HepG2 (cell line): ENCODE measurements around the gene ADM5. TPM values are rescaled to one million over a fixed set of nuclear protein-coding genes. Genes with fewer than 3 reads are reported as not detected.
A peak's percentile ranks its signal among the peaks of the same experiment; 100 is the strongest.

Experiments used
- ATF1 ChIP-seq: IDR thresholded peaks from 2 replicates; pipeline ENCODE4 v1.6.1; 2016; ENCODE audit warnings: mild to moderate bottlenecking, control low read depth
- GABPA ChIP-seq, 2 experiments: IDR thresholded peaks; 2 replicates each; pipeline ENCODE4 v1.6.1; 2011 to 2016; ENCODE audit warnings: low read depth in 2 of 2, low read length in 1 of 2, missing biosample characterization in 1 of 2, missing genetic modification characterization in 1 of 2
- IRF2 ChIP-seq: IDR thresholded peaks from 2 replicates; pipeline ENCODE4 v1.6.1; 2018; ENCODE audit warnings: missing genetic modification reagents, missing compliant biosample characterization
- RNF2 ChIP-seq: fragments of 450-650 bp; conservative IDR thresholded peaks from 2 replicates; pipeline ENCODE4 v1.6.1; 2016; ENCODE audit warnings: low read depth
- ZNF331 ChIP-seq: sonication (generic); formaldehyde crosslinking; IDR thresholded peaks from 2 replicates; pipeline ENCODE4 v1.4.0; 2020; ENCODE audit warnings: missing genetic modification reagents
- ZNF644 ChIP-seq: IDR thresholded peaks from 2 replicates; pipeline ENCODE4 v1.6.1; 2016; ENCODE audit warnings: low read depth
- polyA plus RNA-seq, 8 experiments: library from polyadenylated mRNA; depleted of rRNA in 3 of 8; stranded (reverse) in 7 of 8; unstranded in 1 of 8; fragments of >200 nt; fragmentation: Illumina TruSeq in 4 of 8; extraction: Trizol in 4 of 8; gene quantifications; 2 replicates each; pipeline versions ENCODE4 v1.2.1 to v1.2.3, GENCODE V29; 2011 to 2016; ENCODE audit warnings: low read depth in 4 of 8, missing spikeins in 1 of 8, mixed read lengths in 1 of 8; ENCODE audit not compliant: insufficient read depth in 1 of 8
- total RNA-seq, 5 experiments: library from RNA; depleted of rRNA; stranded (reverse); fragments of >200 nt; fragmentation: Illumina TruSeq; extraction: Trizol; gene quantifications; 2 replicates each; pipeline ENCODE4 v1.2.3, GENCODE V29; 2016; ENCODE audit warnings: low read depth in 1 of 5
- TF ChIP-seq, protein P1 (sequence below): sonication (generic); formaldehyde crosslinking; IDR thresholded peaks from 2 replicates; pipeline ENCODE4 v1.5.1; 2020; ENCODE audit warnings: mild to moderate bottlenecking, missing genetic modification reagents, borderline replicate concordance
- TF ChIP-seq, protein P2 (sequence below): sonication (generic); formaldehyde crosslinking; IDR thresholded peaks from 2 replicates; pipeline ENCODE4 v1.4.0; 2020; ENCODE audit warnings: missing genetic modification reagents, borderline replicate concordance
- TF ChIP-seq, protein P3 (sequence below), 2 experiments: sonication (generic) in 1 of 2; formaldehyde crosslinking in 1 of 2; IDR thresholded peaks; 2 replicates each; pipeline versions ENCODE4 v1.4.0 to v1.6.1; 2018 to 2020; ENCODE audit warnings: missing genetic modification reagents in 2 of 2, borderline replicate concordance in 1 of 2, low read depth in 1 of 2, mild to moderate bottlenecking in 1 of 2, missing biosample characterization in 1 of 2
- TF ChIP-seq, protein P4 (sequence below): sonication (generic); formaldehyde crosslinking; IDR thresholded peaks from 2 replicates; pipeline ENCODE4 v1.4.0; 2020; ENCODE audit warnings: missing genetic modification reagents, borderline replicate concordance
- TF ChIP-seq, protein P5 (sequence below): sonication (generic); formaldehyde crosslinking; IDR thresholded peaks from 2 replicates; pipeline ENCODE4 v1.4.0; 2020; ENCODE audit warnings: mild to moderate bottlenecking, missing genetic modification reagents

The ADM5 gene
- total and polyA plus RNA-seq, 2 of the 13 experiments (the other 11 are each of a cell fraction or from before 2014, with no cell fraction given): 2.7 to 4.1 TPM

DNA sequence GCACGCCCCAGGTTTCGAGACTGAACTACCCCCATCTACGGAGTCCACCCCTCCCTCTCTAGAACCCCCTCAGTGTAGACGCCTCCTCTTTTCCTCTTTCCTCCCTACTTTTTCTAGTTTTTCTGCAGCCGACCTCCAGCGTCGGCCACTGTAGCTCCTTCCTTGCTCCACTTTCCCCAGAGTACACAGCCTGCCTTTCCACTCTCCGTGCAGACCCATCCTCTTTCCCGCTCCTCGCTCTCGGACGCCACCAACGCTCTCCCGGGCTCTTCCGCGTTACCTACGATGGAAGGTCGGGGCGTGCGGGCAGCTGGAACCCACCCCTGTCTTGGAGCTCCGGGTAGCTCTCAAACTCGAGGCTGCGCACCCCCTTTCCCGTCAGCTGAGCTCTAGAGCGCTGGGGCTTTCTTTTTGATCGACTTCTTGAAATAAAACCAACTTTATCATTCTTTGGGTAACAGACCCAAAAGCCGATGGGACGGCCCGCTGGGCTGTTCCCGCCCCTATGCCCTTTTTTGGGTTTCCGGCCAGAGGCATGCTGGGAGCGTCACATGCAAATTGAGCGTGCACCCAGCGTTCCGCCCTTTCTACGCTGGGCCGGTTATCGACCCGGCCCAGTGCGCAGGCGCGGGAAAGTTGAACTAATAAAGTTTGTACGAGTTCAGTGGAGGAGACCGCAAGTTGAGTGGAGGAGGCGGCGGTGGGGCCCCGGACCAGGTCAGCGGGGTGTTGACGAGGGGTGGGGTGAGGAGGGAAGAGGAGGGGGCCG, 23.9 kb upstream of the ADM5 start, which contains the start of the genes BCL2L12 and IRF3 (continued):
- TF ChIP-seq, protein P1, sequence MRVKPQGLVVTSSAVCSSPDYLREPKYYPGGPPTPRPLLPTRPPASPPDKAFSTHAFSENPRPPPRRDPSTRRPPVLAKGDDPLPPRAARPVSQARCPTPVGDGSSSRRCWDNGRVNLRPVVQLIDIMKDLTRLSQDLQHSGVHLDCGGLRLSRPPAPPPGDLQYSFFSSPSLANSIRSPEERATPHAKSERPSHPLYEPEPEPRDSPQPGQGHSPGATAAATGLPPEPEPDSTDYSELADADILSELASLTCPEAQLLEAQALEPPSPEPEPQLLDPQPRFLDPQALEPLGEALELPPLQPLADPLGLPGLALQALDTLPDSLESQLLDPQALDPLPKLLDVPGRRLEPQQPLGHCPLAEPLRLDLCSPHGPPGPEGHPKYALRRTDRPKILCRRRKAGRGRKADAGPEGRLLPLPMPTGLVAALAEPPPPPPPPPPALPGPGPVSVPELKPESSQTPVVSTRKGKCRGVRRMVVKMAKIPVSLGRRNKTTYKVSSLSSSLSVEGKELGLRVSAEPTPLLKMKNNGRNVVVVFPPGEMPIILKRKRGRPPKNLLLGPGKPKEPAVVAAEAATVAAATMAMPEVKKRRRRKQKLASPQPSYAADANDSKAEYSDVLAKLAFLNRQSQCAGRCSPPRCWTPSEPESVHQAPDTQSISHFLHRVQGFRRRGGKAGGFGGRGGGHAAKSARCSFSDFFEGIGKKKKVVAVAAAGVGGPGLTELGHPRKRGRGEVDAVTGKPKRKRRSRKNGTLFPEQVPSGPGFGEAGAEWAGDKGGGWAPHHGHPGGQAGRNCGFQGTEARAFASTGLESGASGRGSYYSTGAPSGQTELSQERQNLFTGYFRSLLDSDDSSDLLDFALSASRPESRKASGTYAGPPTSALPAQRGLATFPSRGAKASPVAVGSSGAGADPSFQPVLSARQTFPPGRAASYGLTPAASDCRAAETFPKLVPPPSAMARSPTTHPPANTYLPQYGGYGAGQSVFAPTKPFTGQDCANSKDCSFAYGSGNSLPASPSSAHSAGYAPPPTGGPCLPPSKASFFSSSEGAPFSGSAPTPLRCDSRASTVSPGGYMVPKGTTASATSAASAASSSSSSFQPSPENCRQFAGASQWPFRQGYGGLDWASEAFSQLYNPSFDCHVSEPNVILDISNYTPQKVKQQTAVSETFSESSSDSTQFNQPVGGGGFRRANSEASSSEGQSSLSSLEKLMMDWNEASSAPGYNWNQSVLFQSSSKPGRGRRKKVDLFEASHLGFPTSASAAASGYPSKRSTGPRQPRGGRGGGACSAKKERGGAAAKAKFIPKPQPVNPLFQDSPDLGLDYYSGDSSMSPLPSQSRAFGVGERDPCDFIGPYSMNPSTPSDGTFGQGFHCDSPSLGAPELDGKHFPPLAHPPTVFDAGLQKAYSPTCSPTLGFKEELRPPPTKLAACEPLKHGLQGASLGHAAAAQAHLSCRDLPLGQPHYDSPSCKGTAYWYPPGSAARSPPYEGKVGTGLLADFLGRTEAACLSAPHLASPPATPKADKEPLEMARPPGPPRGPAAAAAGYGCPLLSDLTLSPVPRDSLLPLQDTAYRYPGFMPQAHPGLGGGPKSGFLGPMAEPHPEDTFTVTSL (CRISPR knock-in tag): no peak
- TF ChIP-seq IRF2 (CRISPR knock-in tag) (no peak), ATF1 (no peak), GABPA (IDR thresholded peaks at IDR 0.05; ENCODE audit: low read depth, low read length) (no peak), GABPA (CRISPR knock-in tag; IDR thresholded peaks at IDR 0.05; ENCODE audit: low read depth) (peak; percentile 69), RNF2 (no peak), ZNF331 (CRISPR knock-in tag) (no peak), ZNF644 (CRISPR knock-in tag) (no peak)
- TF ChIP-seq, protein P2, sequence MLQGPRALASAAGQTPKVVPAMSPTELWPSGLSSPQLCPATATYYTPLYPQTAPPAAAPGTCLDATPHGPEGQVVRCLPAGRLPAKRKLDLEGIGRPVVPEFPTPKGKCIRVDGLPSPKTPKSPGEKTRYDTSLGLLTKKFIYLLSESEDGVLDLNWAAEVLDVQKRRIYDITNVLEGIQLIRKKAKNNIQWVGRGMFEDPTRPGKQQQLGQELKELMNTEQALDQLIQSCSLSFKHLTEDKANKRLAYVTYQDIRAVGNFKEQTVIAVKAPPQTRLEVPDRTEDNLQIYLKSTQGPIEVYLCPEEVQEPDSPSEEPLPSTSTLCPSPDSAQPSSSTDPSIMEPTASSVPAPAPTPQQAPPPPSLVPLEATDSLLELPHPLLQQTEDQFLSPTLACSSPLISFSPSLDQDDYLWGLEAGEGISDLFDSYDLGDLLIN: no peak
- TF ChIP-seq, protein P3, sequence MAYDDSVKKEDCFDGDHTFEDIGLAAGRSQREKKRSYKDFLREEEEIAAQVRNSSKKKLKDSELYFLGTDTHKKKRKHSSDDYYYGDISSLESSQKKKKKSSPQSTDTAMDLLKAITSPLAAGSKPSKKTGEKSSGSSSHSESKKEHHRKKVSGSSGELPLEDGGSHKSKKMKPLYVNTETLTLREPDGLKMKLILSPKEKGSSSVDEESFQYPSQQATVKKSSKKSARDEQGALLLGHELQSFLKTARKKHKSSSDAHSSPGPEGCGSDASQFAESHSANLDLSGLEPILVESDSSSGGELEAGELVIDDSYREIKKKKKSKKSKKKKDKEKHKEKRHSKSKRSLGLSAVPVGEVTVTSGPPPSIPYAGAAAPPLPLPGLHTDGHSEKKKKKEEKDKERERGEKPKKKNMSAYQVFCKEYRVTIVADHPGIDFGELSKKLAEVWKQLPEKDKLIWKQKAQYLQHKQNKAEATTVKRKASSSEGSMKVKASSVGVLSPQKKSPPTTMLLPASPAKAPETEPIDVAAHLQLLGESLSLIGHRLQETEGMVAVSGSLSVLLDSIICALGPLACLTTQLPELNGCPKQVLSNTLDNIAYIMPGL (CRISPR knock-in tag; IDR thresholded peaks at IDR 0.05; ENCODE audit: borderline replicate concordance in 1 of 2, low read depth in 1 of 2): peak; percentile 56 to 60; a peak in 2 of 4 replicates
- TF ChIP-seq, protein P4, sequence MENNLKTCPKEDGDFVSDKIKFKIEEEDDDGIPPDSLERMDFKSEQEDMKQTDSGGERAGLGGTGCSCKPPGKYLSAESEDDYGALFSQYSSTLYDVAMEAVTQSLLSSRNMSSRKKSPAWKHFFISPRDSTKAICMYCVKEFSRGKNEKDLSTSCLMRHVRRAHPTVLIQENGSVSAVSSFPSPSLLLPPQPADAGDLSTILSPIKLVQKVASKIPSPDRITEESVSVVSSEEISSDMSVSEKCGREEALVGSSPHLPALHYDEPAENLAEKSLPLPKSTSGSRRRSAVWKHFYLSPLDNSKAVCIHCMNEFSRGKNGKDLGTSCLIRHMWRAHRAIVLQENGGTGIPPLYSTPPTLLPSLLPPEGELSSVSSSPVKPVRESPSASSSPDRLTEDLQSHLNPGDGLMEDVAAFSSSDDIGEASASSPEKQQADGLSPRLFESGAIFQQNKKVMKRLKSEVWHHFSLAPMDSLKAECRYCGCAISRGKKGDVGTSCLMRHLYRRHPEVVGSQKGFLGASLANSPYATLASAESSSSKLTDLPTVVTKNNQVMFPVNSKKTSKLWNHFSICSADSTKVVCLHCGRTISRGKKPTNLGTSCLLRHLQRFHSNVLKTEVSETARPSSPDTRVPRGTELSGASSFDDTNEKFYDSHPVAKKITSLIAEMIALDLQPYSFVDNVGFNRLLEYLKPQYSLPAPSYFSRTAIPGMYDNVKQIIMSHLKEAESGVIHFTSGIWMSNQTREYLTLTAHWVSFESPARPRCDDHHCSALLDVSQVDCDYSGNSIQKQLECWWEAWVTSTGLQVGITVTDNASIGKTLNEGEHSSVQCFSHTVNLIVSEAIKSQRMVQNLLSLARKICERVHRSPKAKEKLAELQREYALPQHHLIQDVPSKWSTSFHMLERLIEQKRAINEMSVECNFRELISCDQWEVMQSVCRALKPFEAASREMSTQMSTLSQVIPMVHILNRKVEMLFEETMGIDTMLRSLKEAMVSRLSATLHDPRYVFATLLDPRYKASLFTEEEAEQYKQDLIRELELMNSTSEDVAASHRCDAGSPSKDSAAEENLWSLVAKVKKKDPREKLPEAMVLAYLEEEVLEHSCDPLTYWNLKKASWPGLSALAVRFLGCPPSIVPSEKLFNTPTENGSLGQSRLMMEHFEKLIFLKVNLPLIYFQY: 0 out of 2 replicates have a peak, but pooled peaks have one; percentile 55
- TF ChIP-seq, protein P5, sequence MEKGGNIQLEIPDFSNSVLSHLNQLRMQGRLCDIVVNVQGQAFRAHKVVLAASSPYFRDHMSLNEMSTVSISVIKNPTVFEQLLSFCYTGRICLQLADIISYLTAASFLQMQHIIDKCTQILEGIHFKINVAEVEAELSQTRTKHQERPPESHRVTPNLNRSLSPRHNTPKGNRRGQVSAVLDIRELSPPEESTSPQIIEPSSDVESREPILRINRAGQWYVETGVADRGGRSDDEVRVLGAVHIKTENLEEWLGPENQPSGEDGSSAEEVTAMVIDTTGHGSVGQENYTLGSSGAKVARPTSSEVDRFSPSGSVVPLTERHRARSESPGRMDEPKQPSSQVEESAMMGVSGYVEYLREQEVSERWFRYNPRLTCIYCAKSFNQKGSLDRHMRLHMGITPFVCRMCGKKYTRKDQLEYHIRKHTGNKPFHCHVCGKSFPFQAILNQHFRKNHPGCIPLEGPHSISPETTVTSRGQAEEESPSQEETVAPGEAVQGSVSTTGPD: 0 out of 2 replicates have a peak, but pooled peaks have one; percentile 37
